CD4-positive, alpha-beta memory T cell (primary cell): ENCODE results near the gene CAMKK2. TPM values are rescaled to one million over a fixed set of nuclear protein-coding genes. Genes with fewer than 3 reads are reported as not detected.

Source experiments
- CTCF ChIA-PET: fragments of 350-600 bp; sonication (Branson Sonifier 250); formaldehyde crosslinking; loops from one replicate; lab custom pipeline; 2021; ENCODE audit warnings: inconsistent platforms; ENCODE audit not compliant: partially characterized antibody; lab: Charles Lee
- POLR2A ChIA-PET: fragments of 350-600 bp; sonication (Branson Sonifier 250); formaldehyde crosslinking; loops from one replicate; lab custom pipeline; 2021; ENCODE audit not compliant: partially characterized antibody; lab: Charles Lee
- DNase-seq, 5 donors: peaks; one replicate each; pipeline versions ENCODE4 v3.0.0 to v3.0.0-alpha.2; 2020 to 2022; ENCODE audit warnings: mixed read lengths in 1 of 5
- H3K27ac ChIP-seq: one replicate; pipeline ENCODE4 v1.7.0; 2013; ENCODE audit warnings: low read depth, low read length
- H3K27me3 ChIP-seq: 2 replicates; pipeline ENCODE4 v1.7.0; 2013; ENCODE audit warnings: mild to moderate bottlenecking, low read length, moderate library complexity; ENCODE audit not compliant: insufficient read depth
- H3K36me3 ChIP-seq: 2 replicates; pipeline ENCODE4 v1.7.0; 2013; ENCODE audit warnings: mild to moderate bottlenecking, low read length, moderate library complexity; ENCODE audit not compliant: insufficient read depth
- H3K4me1 ChIP-seq: 2 replicates; pipeline ENCODE4 v1.7.0; 2013; ENCODE audit warnings: mild to moderate bottlenecking, low read length, moderate library complexity; ENCODE audit not compliant: insufficient read depth
- H3K4me3 ChIP-seq, 2 donors: one replicate each; pipeline ENCODE4 v1.7.0; 2013; ENCODE audit warnings: low read length in 2 of 2, mild to moderate bottlenecking in 1 of 2
- H3K9me3 ChIP-seq, 2 donors: one replicate each; pipeline ENCODE4 v1.7.0; 2013; ENCODE audit warnings: low read length in 2 of 2, control low read depth in 1 of 2; ENCODE audit not compliant: control insufficient read depth in 1 of 2
- H3K27ac Mint-ChIP-seq, 7 donors: one replicate each; pipeline ENCODE4 v1.8.0; 2020 to 2021; ENCODE audit warnings: mixed read lengths in 7 of 7, mild to moderate bottlenecking in 6 of 7, inconsistent platforms in 3 of 7, moderate library complexity in 3 of 7
- H3K27me3 Mint-ChIP-seq, 2 donors: one replicate each; pipeline ENCODE4 v1.8.0; 2020 to 2021; ENCODE audit warnings: mixed read lengths in 2 of 2
- H3K36me3 Mint-ChIP-seq, 2 donors: one replicate each; pipeline ENCODE4 v1.8.0; 2020 to 2021; ENCODE audit warnings: mixed read lengths in 2 of 2, inconsistent platforms in 1 of 2, mild to moderate bottlenecking in 1 of 2
- H3K4me1 Mint-ChIP-seq, 4 donors: one replicate each; pipeline ENCODE4 v1.8.0; 2020 to 2021; ENCODE audit warnings: mixed read lengths in 4 of 4, mild to moderate bottlenecking in 1 of 4
- H3K4me3 Mint-ChIP-seq, 8 donors: one replicate each; pipeline ENCODE4 v1.8.0; 2020 to 2021; ENCODE audit warnings: mixed read lengths in 8 of 8, mild to moderate bottlenecking in 7 of 8, moderate library complexity in 6 of 8, inconsistent platforms in 3 of 8
- H3K9me3 Mint-ChIP-seq, 8 donors: one replicate each; pipeline ENCODE4 v1.8.0; 2020 to 2021; ENCODE audit warnings: mixed read lengths in 8 of 8, mild to moderate bottlenecking in 5 of 8, inconsistent platforms in 3 of 8, moderate library complexity in 1 of 8
- intact Hi-C: fragments of 100-400 bp; cut with micrococcal nuclease; formaldehyde crosslinking; loops from one replicate; pipeline ENCODE4 v1.15.1; 2023
- polyA plus RNA-seq, 2 donors: library from polyadenylated mRNA; unstranded; fragments of 300-500 nt; fragmentation: Illumina TruSeq; gene quantifications; one replicate each; pipeline ENCODE4 v1.2.3, GENCODE V29; 2021
- total RNA-seq, 2 experiments: library from RNA; stranded (reverse); gene quantifications; one replicate each; pipeline ENCODE4 v1.2.3, GENCODE V29; 2021

Gene CAMKK2
- total and polyA plus RNA-seq, 4 experiments from 2014 or later, result 13.4 to 20.6 (median 18.5) TPM

DNA sequence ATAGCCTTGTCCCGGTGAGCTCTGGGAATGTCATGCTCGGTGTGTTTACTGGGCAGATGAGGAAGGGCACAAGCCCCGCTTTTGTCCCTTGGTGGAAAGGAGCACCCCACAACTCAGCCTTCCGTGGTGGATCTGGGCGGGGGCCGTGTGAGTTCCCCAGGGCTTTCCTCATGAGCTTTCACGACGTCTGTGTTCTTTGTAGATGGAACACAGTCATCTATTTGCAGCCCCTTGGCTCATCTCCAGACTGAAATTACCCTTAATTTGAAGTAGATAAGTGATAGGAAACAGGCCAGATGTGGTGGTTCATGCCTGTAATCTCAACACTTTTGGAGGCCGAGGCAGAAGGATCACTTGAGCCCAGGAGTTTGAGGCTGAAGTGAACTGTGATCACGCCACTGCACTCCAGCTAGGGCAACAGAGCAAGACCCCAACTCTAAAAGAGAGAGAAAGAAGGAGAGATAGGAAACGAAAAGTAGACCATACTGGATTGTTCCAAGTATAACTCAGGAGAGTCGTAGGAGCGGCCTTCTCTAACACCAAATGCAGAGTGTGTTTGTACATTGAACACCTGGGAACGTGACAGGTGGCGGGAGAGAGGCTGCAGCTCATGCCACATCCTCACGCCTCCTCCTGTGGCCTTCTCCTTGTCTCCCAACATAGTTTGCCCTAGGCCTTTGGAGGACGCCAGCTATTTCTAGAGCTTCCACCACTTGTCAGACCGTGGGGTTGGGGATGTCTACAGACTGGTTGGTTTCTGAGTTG, 77.7 kb downstream of the CAMKK2 start:
- Mint-ChIP-seq H3K4me1 (peaks cover 22 to 45% (median 36%) of the 10 kb centered on the region in 4 donors), H3K4me3 (no peak overlapping the region), H3K27me3 (no peaks in the 10 kb centered on the region), H3K9me3 (no peaks in the 10 kb centered on the region), H3K27ac (peak overlapping the region; percentile 36 to 81 (median 62)), H3K36me3 (peaks cover 22 to 52% of the 10 kb centered on the region in 2 donors)
- Histone ChIP-seq H3K4me1 (peaks cover 34% of the 10 kb centered on the region), H3K27ac (no peak overlapping the region), H3K27me3 (no peaks in the 10 kb centered on the region), H3K36me3 (peaks cover 13% of the 10 kb centered on the region), H3K9me3 (no peaks in the 10 kb centered on the region), H3K4me3 (no peak overlapping the region)
- ChIA-PET POLR2A (interaction anchor here (1.2 to 1.8 kb wide), 2 partner anchors 9 kb away, joined by 4 read pairs; partner anchors contain the start of gene P2RX4), CTCF (interaction anchor here (1.4 kb wide), 1 partner anchor 12 kb away, joined by 3 read pairs; no protein-coding TSS in a partner anchor)
- DNase-seq, result no peak
- intact Hi-C loops, result no loop called here

DNA sequence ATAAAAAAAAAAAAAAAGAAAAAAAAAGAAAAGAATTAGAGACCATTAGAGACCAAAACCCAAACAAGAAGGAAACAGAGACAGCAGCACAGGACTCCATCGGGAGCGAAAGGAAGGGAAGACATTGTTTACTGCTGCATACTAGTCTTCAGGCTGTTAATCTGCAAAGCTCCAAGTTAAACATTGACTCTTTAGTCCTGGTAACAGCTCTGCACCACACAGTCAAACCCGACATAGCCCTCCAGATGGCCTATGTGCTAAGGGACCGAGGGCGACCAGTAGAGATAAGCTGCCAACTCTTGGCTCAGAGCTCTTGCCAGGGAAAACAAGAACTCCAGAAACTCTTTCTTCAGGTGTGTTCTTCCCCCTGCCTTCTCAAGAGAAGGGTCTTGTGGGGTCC, 78.7 kb downstream of the CAMKK2 start:
- Mint-ChIP-seq H3K4me3 (no peak overlapping the region), H3K27me3 (no peaks in the 10 kb centered on the region), H3K4me1 (peaks cover 16 to 44% (median 29%) of the 10 kb centered on the region in 4 donors), H3K27ac (peak overlapping the region in 3 of 7 donors; percentile 41 to 73 (median 47)), H3K36me3 (peaks cover 22 to 46% of the 10 kb centered on the region in 2 donors), H3K9me3 (no peaks in the 10 kb centered on the region)
- DNase-seq, result no peak
- ChIA-PET CTCF (no interaction called here), POLR2A (interaction anchor here (0.9 to 1.8 kb wide), 3 partner anchors 8 to 134 kb away, joined by 3 to 4 read pairs (median 4); partner anchors contain the start of genes ANAPC5 and P2RX4)
- Histone ChIP-seq H3K9me3 (no peaks in the 10 kb centered on the region), H3K4me3 (no peak overlapping the region), H3K27ac (no peak overlapping the region), H3K4me1 (peaks cover 32% of the 10 kb centered on the region), H3K36me3 (peaks cover 13% of the 10 kb centered on the region), H3K27me3 (no peaks in the 10 kb centered on the region)
- intact Hi-C loops, result no loop called here

DNA sequence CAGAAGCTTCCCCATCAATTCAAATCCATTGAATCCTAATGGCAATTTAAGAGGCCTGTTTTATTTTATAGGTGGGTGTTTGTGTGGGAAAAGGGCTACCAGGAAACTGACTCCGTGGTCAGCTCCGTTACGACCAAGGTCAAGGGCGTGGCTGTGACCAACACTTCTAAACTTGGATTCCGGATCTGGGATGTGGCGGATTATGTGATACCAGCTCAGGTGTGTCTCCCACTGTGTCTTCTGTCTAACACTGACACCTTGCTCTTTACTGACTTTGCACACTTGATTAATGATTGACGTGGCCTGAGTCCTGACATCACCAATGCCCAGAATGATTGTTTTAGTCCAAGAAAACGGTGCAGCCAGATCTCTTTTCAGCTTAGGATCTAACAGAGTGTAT, 79.4 kb downstream of the CAMKK2 start:
- no peak for DNase-seq
- intact Hi-C loops, result no loop called here
- H3K27ac ChIP-seq, result no peak overlapping the region
- CTCF ChIA-PET, result interaction anchor here (1.2 to 2.2 kb wide), 2 partner anchors 13 to 157 kb away, joined by 3 to 4 read pairs; no protein-coding TSS in a partner anchor
- no peak overlapping the region for H3K4me3 ChIP-seq
- H3K4me1 ChIP-seq, result peaks cover 30% of the 10 kb centered on the region
- POLR2A ChIA-PET, result interaction anchor here (0.9 to 1.3 kb wide), 3 partner anchors 11 to 135 kb away, joined by 3 to 4 read pairs (median 3); partner anchors contain the start of gene ANAPC5
- no peaks in the 10 kb centered on the region for H3K27me3 ChIP-seq
- H3K9me3 Mint-ChIP-seq, result no peaks in the 10 kb centered on the region
- H3K36me3 Mint-ChIP-seq, result peaks cover 22 to 45% of the 10 kb centered on the region in 2 donors
- H3K4me3 Mint-ChIP-seq, result no peak overlapping the region
- H3K36me3 ChIP-seq, result peaks cover 13% of the 10 kb centered on the region
- peak overlapping the region in 4 of 7 donors; percentile 4 to 81 (median 46) for H3K27ac Mint-ChIP-seq
- H3K4me1 Mint-ChIP-seq, result peaks cover 13 to 45% (median 27%) of the 10 kb centered on the region in 4 donors
- H3K9me3 ChIP-seq, result no peaks in the 10 kb centered on the region
- H3K27me3 Mint-ChIP-seq, result no peaks in the 10 kb centered on the region

DNA sequence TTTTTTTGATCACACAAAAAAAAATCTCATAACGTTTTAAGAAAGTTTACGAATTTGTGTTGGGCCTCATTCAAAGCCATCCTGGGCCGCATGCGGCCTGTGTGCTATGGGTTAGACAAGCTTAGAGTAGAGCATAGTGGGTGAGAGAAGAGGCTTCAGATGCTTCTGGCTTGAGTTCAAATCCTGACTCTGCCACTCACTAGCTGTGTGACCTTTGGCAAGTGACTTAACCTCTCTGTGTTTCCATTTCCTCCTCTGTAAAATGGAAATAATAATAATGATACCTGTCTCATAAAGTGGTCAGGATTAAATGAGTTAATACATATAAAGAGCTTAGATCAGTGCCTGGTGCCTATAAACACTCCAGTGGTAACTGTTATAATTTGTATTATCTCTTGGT, 80.4 kb downstream of the CAMKK2 start:
- H3K36me3 Mint-ChIP-seq, result peaks cover 22 to 42% of the 10 kb centered on the region in 2 donors
- CTCF ChIA-PET, result interaction anchor here (1.2 to 2.3 kb wide), 6 partner anchors 8 to 182 kb away, joined by 3 to 10 read pairs (median 4); no protein-coding TSS in a partner anchor
- Histone ChIP-seq H3K9me3 (no peaks in the 10 kb centered on the region), H3K4me1 (peaks cover 38% of the 10 kb centered on the region), H3K4me3 (no peak overlapping the region), H3K27me3 (no peaks in the 10 kb centered on the region), H3K36me3 (peaks cover 13% of the 10 kb centered on the region), H3K27ac (no peak overlapping the region)
- H3K4me1 Mint-ChIP-seq, result peaks cover 17 to 49% (median 30%) of the 10 kb centered on the region in 4 donors
- no peaks in the 10 kb centered on the region for H3K9me3 Mint-ChIP-seq
- POLR2A ChIA-PET, result interaction anchor here (1.3 to 7.8 kb wide), 2 partner anchors 7 to 23 kb away, joined by 3 to 113 read pairs; no protein-coding TSS in a partner anchor
- no peaks in the 10 kb centered on the region for H3K27me3 Mint-ChIP-seq
- intact Hi-C loops, result no loop called here
- H3K27ac Mint-ChIP-seq, result peak overlapping the region in 5 of 7 donors; percentile 42 to 91 (median 64)
- no peak overlapping the region for H3K4me3 Mint-ChIP-seq
- DNase-seq, result no peak

DNA sequence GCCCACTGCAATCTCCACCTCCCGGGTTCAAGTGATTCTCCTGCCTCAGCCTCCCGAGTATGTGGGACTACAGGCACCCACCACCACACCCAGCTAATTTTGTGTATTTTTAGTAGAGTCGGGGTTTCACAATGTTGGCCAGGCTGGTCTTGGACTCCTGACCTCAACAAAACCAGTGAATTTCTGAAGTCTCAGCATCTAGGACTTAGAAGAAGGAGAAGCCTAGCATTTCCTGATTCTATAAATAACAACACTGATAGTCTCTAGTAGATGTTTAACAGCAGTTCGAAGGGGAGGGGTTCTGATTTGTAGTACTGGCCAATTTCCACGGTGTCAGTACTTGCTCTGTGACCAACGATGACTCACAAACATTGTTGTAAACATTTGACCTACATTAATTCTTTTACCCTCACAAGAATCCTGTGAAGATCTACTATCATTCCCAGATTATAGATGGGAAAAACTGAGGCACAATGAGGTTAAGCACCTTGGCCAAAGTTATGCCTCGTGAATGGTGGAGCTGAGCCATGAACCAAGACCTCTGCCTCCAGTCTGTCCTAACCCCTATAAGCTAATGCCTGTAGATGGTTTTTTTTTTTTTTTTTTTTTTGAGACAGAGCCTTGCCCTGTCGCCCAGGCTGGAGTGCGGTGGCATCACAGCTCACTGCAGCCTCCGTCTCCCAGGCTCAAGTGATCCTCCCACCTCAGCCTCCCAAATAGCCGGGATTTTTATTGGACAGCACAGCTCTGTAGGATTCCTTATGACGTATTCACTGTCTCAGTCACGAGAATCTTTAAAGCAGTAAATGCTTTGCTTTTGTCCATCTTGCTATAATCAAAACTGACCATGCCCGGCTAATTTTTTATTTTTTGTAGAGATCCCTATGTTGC, 81.4 kb downstream of the CAMKK2 start:
- peak overlapping the region; percentile 68 to 91 (median 77) for H3K27ac Mint-ChIP-seq
- peaks cover 46% of the 10 kb centered on the region for H3K4me1 ChIP-seq
- intact Hi-C loops, result no loop called here
- no peaks in the 10 kb centered on the region for H3K27me3 ChIP-seq
- no peaks in the 10 kb centered on the region for H3K9me3 Mint-ChIP-seq
- no peaks in the 10 kb centered on the region for H3K27me3 Mint-ChIP-seq
- peaks cover 13% of the 10 kb centered on the region for H3K36me3 ChIP-seq
- H3K4me3 Mint-ChIP-seq, result peak overlapping the region in 5 of 8 donors; percentile 7 to 60 (median 27)
- ChIA-PET CTCF (interaction anchor here (1.2 to 2.3 kb wide), 5 partner anchors 9 to 181 kb away, joined by 3 to 10 read pairs (median 4); no protein-coding TSS in a partner anchor), POLR2A (interaction anchor here (0.8 to 7.8 kb wide), 3 partner anchors 8 to 24 kb away, joined by 4 to 113 read pairs (median 4); no protein-coding TSS in a partner anchor)
- H3K36me3 Mint-ChIP-seq, result peaks cover 19 to 42% of the 10 kb centered on the region in 2 donors
- peaks cover 19 to 50% (median 34%) of the 10 kb centered on the region in 4 donors for H3K4me1 Mint-ChIP-seq
- no peak overlapping the region for H3K4me3 ChIP-seq
- no peak for DNase-seq
- H3K27ac ChIP-seq, result peak overlapping the region; percentile 42
- no peaks in the 10 kb centered on the region for H3K9me3 ChIP-seq

DNA sequence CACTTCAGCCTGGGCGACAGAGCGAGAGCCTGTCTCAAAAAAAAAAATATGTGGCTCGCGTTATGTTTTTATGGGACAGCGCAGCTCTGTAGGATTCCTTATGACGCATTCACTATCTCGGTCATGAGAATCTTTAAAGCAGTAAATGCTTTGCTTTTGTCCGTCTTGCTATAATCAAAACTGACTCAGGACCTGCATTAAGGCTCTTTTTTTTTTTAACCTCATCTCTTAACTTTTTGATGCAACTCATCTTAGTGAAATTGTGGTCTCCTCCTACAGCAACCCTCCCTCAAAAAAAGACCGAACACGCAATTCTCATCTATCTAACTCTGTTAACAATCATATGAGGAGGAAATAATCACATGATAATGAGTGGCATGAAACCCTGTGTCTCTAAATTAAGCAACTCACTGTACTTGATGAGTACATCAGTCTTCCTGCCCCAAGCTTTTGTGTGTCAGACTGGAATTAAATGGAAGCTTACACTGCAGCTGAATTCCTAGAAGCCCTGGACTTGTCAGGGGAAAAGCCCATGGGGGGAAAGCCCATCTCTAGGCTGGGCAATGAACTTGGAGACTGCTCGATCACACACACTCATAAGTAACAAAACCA, 82.2 kb downstream of the CAMKK2 start:
- POLR2A ChIA-PET, result interaction anchor here (0.9 to 7.8 kb wide), 4 partner anchors 9 to 27 kb away, joined by 3 to 113 read pairs (median 4); no protein-coding TSS in a partner anchor
- Mint-ChIP-seq H3K9me3 (no peaks in the 10 kb centered on the region), H3K36me3 (peaks cover 14 to 38% of the 10 kb centered on the region in 2 donors), H3K4me3 (peak overlapping the region in 7 of 8 donors; percentile 4 to 60 (median 13)), H3K4me1 (peaks cover 21 to 47% (median 35%) of the 10 kb centered on the region in 4 donors), H3K27me3 (no peaks in the 10 kb centered on the region), H3K27ac (peak overlapping the region; percentile 68 to 91 (median 74))
- peak in 1 of 5 donors; percentile 50 for DNase-seq
- CTCF ChIA-PET, result interaction anchor here (2.3 to 2.4 kb wide), 2 partner anchors 9 to 16 kb away, joined by 10 to 16 read pairs; no protein-coding TSS in a partner anchor
- intact Hi-C loops, result no loop called here
- peaks cover 13% of the 10 kb centered on the region for H3K36me3 ChIP-seq
- peak overlapping the region; percentile 42 for H3K27ac ChIP-seq
- H3K27me3 ChIP-seq, result no peaks in the 10 kb centered on the region
- H3K4me3 ChIP-seq, result no peak overlapping the region
- H3K4me1 ChIP-seq, result peaks cover 49% of the 10 kb centered on the region
- H3K9me3 ChIP-seq, result no peaks in the 10 kb centered on the region
